GM12801 (cell line): ENCODE measurements around the gene DYNLT1.

Source experiments
- CTCF ChIP-seq: IDR thresholded peaks from one replicate; pipeline ENCODE4 v1.5.1; 2011; ENCODE audit warnings: control low read depth; ENCODE audit not compliant: insufficient read length; ENCODE audit errors: extremely low read depth

Gene DYNLT1

GRCh38 chr6:158625881-158626305 is 18.6 kb downstream of the DYNLT1 start:
- TF ChIP-seq CTCF: no peak

- no peak for TF ChIP-seq CTCF
Measured at GRCh38 chr6:158624684-158625682, 19.6 kb downstream of the DYNLT1 start.

GRCh38 chr6:158622545-158623190 is 21.9 kb downstream of the DYNLT1 start:
- no peak for TF ChIP-seq CTCF

GRCh38 chr6:158621694-158622544 is 22.6 kb downstream of the DYNLT1 start:
- TF ChIP-seq CTCF: no peak

GRCh38 chr6:158620963-158621693 is 23.4 kb downstream of the DYNLT1 start:
- TF ChIP-seq CTCF: no peak

GRCh38 chr6:158619922-158620801 is 24.4 kb downstream of the DYNLT1 start:
- no peak for TF ChIP-seq CTCF
